ENCODE data around the gene SLC25A21.

SLC25A21 gene

GRCh38 chr14:37051680-37052079 lies 120.7 kb downstream of the SLC25A21 start:
- FAIRE-seq = no peak
- no peak for DNase-seq (ENCODE audit: insufficient read length, low spot score)

DNA sequence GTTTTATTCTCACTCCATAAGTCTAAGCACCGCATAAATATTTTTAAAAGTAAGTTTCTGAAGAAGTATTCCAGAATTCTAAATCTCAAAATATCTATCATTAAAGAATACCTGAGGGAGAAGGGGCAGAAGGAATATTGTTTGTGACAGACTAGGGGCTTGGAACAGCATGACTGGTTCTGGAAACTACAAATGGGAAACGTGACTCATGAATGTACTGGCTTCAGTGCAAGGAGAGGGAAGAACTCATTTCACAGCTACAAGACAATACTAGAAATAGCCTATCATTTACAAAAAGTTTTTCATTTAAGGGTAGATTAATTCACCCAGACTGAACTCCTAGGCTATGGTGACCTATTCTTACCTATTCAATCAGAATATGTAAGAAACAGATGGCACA lies 121.3 kb downstream of the SLC25A21 start:
- no peak for DNase-seq (ENCODE audit: insufficient read length, low spot score)
- no peak for FAIRE-seq

DNA sequence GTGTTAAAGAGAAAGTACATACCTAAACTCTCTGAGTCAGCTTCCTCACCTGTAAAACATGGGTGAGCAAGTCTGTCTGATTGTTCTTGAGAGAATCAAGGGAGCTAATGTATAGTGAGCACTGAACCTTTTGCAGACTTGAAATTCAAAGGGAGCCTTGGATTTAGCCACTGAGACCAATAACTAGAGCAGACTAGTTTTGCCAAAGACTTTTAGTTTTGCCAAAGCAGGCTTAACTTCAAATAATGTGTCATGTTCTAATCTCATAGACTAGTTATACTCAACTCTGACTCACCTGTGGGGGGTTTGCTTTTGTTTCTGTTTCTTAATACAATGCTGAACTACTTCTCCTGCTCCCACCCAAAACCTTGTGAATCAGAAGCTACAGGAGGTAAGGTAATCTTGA lies 123.7 kb downstream of the SLC25A21 start:
- FAIRE-seq (no peak), DNase-seq (ENCODE audit: insufficient read length, low spot score) (no peak)

DNA sequence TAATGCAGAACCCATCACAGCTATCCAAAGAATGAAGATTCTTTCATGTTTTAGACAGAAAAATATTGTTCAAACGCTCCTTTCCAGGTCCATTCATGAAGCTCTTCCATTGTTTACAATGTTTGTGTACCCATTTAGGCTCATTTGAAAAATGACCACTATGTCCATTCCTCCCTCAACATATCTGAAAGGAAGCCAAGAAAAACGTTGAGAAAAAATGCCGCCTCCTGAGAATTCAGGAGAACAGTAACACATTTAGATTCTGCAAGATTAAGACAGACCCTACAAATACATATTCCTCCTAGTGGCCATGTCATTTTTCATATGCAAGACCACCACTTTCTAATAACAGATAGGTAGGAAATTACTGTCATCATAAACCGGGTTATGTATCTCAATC lies 124.4 kb downstream of the SLC25A21 start:
- no peak for DNase-seq (ENCODE audit: insufficient read length, low spot score)
- no peak for FAIRE-seq

DNA sequence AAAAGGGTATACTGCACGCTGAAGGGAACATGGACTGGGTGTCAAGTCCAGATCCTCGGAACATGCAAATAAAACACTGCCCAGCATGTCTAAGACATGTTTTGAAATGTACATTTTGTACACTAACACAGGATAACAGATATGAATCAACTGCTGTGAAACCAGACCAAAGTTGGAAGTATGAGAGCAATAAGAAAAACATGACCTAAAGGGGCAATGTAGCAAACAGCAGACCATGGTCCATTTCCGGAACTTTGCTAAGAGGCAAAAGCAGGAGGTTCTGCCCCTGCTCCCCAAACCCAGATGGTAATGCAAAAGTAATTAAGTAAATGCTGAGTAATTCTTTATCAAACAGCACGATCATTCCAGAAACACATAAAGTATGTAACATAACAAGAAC lies 125.2 kb downstream of the SLC25A21 start:
- FAIRE-seq (no peak), DNase-seq (ENCODE audit: insufficient read length, low spot score) (no peak)

DNA sequence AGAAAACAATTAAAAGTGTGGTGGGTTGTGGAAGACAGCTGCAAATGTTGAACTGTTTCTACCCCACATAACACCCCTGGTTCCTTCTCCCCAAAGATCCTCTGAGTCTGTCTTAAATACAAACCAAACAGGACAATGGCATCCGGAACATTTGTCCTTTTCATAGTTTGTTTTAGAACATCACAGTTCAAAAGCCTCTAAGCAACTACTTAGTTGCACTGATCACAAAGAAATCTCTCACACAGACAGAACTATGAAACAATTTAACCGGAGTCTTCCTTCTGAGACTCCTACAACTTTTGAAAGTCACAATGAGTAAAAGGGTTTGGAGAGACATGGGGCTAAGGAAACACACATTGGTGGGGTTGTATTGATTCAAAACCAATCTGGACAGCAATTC lies 125.6 kb downstream of the SLC25A21 start:
- FAIRE-seq (no peak), DNase-seq (ENCODE audit: insufficient read length, low spot score) (no peak)

- FAIRE-seq = no peak
Measured at GRCh38 chr14:37045340-37046061, 126.9 kb downstream of the SLC25A21 start.

DNA sequence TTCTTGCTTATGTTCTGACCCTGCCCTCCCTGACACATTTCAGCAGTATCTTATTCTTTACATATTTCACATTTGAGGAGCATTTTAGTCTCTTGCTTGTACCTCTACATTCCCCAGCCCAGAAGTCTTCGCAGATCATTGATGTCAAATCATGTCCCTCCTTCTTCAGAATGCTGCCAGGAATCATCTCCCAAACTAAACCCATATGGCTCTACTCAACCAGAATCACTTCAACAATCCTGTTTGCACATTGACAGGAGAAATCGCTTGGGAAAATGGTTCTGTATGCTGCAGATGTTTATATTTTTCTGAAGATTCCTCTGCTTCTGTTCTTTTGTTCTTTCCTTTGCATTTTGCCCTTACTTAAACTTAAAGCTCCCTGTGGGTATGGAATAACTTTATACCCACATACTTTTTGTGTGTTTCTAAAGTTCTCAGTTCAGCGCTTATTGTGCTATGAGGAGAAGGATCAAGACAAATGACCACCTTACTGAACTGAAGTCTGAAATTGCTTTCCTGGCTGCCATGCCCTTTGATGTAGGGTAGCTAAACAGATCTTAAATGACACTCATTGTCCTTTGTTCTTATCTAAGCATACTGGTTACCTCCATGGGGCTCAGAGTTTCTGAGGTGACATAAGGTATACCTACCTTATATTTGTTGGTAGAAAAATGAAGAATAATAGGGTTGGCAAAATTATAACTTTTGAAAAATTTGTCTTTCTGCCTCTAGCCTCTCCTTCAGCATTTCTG lies 134.6 kb downstream of the SLC25A21 start:
- DNase-seq (ENCODE audit: insufficient read length, low spot score) (no peak), FAIRE-seq (no peak)

More at GRCh38 chr14:37045340-37046061, 126.9 kb downstream of the SLC25A21 start:
- DNase-seq (ENCODE audit: insufficient read length, low spot score) = no peak

- DNase-seq (ENCODE audit: insufficient read length, low spot score) (no peak), FAIRE-seq (no peak)
Measured at GRCh38 chr14:37036669-37037341, 135.6 kb downstream of the SLC25A21 start.

- FAIRE-seq (no peak), DNase-seq (ENCODE audit: insufficient read length, low spot score) (no peak)
Measured at GRCh38 chr14:37035401-37035800, 137.0 kb downstream of the SLC25A21 start.

DNA sequence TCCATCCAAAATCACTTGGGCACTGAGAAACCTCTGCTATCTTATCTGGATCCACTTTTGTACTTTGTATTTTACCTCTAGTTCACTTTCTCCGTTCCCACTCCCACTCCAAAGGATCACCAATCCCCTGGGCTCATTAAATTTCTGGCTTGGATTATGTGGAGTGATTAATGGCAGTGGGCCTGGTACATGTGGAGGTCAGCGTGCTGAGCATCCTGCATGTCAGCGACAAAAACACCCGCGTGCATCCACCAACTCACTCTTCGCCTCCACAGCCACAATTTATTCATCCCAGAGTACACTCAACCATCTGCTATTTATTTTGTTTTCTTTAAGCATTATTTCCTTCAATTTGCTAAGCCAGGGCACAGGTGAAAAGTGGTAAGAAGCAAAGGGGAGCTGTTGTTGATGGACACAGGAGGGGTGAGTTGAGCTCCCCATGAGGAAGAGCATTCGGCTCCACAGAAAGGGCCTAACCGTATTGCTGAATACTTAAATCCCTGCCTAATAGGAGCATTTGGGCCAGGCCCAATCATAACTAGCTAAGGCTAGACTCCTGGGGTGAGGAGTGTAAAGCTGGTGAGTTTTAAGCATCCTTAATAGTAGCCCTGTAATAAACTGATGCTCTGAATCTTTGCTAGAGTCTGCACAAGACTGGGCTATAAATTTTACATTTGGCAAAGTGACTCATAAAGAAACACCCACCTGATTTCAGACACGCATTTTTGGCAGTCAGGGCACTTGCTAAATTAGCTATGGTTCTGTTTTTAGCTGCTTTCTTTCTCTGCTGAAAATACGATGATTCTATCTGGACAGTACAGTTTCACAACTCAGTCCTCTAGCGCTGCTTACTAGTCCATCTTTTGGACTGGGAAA lies 137.8 kb downstream of the SLC25A21 start:
- DNase-seq (ENCODE audit: insufficient read length, low spot score) = no peak

GRCh38 chr14:37032863-37033262 lies 139.5 kb downstream of the SLC25A21 start:
- no peak for DNase-seq (ENCODE audit: insufficient read length, low spot score)
- no peak for FAIRE-seq

More for the DNA sequence above, 137.8 kb downstream of the SLC25A21 start:
- FAIRE-seq = no peak

- no peak for DNase-seq (ENCODE audit: insufficient read length, low spot score)
- no peak for FAIRE-seq
Measured at GRCh38 chr14:37027188-37027824, 145.1 kb downstream of the SLC25A21 start.

GRCh38 chr14:37023875-37024565 lies 148.4 kb downstream of the SLC25A21 start:
- FAIRE-seq = no peak
- no peak for DNase-seq (ENCODE audit: insufficient read length, low spot score)

DNA sequence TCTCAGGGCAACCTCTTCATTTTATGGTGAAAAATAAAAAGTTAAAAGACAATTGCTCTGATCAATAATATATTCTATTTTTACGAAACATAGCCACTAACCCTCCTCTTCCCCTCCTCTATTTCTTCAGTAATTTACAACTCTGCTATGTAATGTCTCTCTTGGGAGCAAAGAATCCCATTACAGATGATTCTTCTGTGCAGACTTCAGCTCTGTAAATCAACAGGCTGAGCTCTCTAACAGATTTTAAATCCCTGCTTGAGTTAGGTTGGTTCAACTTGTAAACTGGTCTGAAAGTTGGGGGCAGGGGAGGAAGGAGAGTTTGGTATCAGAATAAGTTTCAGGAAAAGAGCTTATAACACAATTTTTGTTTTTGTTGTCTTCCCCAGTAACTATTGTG lies 151.0 kb downstream of the SLC25A21 start:
- DNase-seq (ENCODE audit: insufficient read length, low spot score) (no peak), FAIRE-seq (no peak)

- FAIRE-seq (no peak), DNase-seq (ENCODE audit: insufficient read length, low spot score) (no peak)
Measured at GRCh38 chr14:37019488-37019887, 152.9 kb downstream of the SLC25A21 start.

GRCh38 chr14:37018571-37019240 lies 153.7 kb downstream of the SLC25A21 start:
- no peak for DNase-seq (ENCODE audit: insufficient read length, low spot score)
- no peak for FAIRE-seq

DNA sequence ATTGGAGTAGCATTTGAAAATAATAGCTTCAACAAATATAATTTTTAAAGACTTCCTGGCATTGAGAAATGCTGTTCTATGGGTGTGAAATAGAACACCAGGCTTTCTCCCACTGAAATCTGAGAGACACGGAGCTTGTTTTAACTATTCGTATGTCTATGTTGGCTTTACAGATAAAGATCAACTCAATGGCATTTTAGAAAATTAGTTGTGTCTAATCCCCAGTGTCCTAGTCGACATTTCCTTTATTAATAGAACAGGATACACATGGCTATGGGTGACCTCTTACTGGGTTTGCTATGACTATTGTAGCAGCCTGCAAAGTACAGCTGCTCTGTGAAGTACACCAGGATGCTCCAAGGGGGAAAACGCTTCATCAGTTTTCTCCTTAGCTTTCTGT lies 159.3 kb downstream of the SLC25A21 start:
- FAIRE-seq (no peak), DNase-seq (ENCODE audit: insufficient read length, low spot score) (no peak)

GRCh38 chr14:36998686-36999085 lies 173.7 kb downstream of the SLC25A21 start:
- DNase-seq (ENCODE audit: insufficient read length, low spot score) (no peak), FAIRE-seq (no peak)
